ENCODE results near the gene TTC13. TPM values are rescaled to one million over a fixed set of nuclear protein-coding genes. Genes with fewer than 3 reads are reported as not detected.

The TTC13 gene
- total RNA-seq, 1 experiment from 2014 or later = 12.3 TPM

DNA sequence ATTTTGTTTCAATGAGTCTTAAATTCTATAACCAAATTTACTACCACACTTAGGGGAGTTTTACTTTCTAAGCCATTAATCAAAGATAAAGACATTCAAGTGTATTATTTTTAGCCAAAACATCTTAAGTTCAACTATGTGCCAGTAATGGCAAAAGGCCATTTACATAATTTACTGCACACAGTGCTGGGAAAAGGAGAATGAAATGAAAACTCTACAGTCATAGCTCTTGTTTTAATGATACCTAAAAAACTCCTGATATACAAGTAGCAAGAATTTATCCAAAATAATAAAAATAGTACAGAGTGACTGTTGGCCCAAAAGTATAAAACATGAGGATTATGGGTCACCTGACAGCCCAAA, 67.9 kb downstream of the TTC13 start:
- H3K27me3 ChIP-seq (ENCODE audit: insufficient read depth, low read length) = no peaks in the 10 kb centered on the region
- DNase-seq (ENCODE audit: low read depth, low spot score) (no peak), ATAC-seq (no peak)
- H3K27ac ChIP-seq (ENCODE audit: low read depth, low read length) = no peak overlapping the region
- H3K4me3 ChIP-seq (replicated peaks in 1 of 2; ENCODE audit: low read depth in 1 of 2, low read length in 2 of 2) = no peak overlapping the region
- no peaks in the 10 kb centered on the region for H3K9me3 ChIP-seq (ENCODE audit: control insufficient read depth in 1 of 2, insufficient read depth in 1 of 2, low read depth in 1 of 2, low read length in 2 of 2)
- ChIA-PET POLR2A (no interaction called here), RAD21 (ENCODE audit: low non-redundant PET in 1 of 2, low total read pairs in 2 of 2, uncharacterized antibody in 2 of 2, unreplicated experiment in 2 of 2) (no interaction called here), CTCF (no interaction called here)
- no peaks in the 10 kb centered on the region for H4K20me1 ChIP-seq (ENCODE audit: insufficient read depth)
- H3K9ac ChIP-seq (ENCODE audit: low read length) = no peak overlapping the region
- TF ChIP-seq POLR2AphosphoS5 (IDR thresholded peaks at IDR 0.05; ENCODE audit: low read depth, low read length) (no peak), EGR1 (IDR thresholded peaks at IDR 0.05; ENCODE audit: low read depth) (no peak), YY1 (IDR thresholded peaks at IDR 0.05; ENCODE audit: extremely low read depth, insufficient replicate concordance, low read depth, low read length) (no peak), RAD21 (IDR thresholded peaks at IDR 0.05; ENCODE audit: low read depth) (no peak), ZNF274 (IDR thresholded peaks at IDR 0.05; ENCODE audit: low read depth, low read length) (no peak)
- TF ChIP-seq, protein P1, sequence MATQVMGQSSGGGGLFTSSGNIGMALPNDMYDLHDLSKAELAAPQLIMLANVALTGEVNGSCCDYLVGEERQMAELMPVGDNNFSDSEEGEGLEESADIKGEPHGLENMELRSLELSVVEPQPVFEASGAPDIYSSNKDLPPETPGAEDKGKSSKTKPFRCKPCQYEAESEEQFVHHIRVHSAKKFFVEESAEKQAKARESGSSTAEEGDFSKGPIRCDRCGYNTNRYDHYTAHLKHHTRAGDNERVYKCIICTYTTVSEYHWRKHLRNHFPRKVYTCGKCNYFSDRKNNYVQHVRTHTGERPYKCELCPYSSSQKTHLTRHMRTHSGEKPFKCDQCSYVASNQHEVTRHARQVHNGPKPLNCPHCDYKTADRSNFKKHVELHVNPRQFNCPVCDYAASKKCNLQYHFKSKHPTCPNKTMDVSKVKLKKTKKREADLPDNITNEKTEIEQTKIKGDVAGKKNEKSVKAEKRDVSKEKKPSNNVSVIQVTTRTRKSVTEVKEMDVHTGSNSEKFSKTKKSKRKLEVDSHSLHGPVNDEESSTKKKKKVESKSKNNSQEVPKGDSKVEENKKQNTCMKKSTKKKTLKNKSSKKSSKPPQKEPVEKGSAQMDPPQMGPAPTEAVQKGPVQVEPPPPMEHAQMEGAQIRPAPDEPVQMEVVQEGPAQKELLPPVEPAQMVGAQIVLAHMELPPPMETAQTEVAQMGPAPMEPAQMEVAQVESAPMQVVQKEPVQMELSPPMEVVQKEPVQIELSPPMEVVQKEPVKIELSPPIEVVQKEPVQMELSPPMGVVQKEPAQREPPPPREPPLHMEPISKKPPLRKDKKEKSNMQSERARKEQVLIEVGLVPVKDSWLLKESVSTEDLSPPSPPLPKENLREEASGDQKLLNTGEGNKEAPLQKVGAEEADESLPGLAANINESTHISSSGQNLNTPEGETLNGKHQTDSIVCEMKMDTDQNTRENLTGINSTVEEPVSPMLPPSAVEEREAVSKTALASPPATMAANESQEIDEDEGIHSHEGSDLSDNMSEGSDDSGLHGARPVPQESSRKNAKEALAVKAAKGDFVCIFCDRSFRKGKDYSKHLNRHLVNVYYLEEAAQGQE (IDR thresholded peaks at IDR 0.05; ENCODE audit: low read depth) = no peak
- intact Hi-C loops (cut with micrococcal nuclease) = no loop called here
- H3K4me2 ChIP-seq (ENCODE audit: low read length) = no peak overlapping the region
- H3K4me1 ChIP-seq (ENCODE audit: control insufficient read depth in 1 of 2, insufficient read depth in 2 of 2, low read length in 2 of 2) = peaks cover 0 to 6% of the 10 kb centered on the region in 2 experiments; a peak in 1 of 4 replicates
- no peaks in the 10 kb centered on the region for H3K79me2 ChIP-seq (ENCODE audit: insufficient read depth, low read length)
- no peak overlapping the region for H2AFZ ChIP-seq (ENCODE audit: low read depth, low read length, poor library complexity, severe bottlenecking)
- H3K9me2 ChIP-seq (ENCODE audit: insufficient read depth) = no peaks in the 10 kb centered on the region
- H3K36me3 ChIP-seq (ENCODE audit: control insufficient read depth in 1 of 2, insufficient read depth in 2 of 2, low read length in 2 of 2) = no peaks in the 10 kb centered on the region; a peak in 1 of 4 replicates
- no TSS peak for BruUV-seq (replicated peaks)
